ENCODE data around the gene ATP6V1B1. TPM values are rescaled to one million over a fixed set of nuclear protein-coding genes. Genes with fewer than 3 reads are reported as not detected.

ATP6V1B1 gene
- total RNA-seq, 3 donors from 2014 or later (not counting 1 experiment from before 2014, with no cell fraction given): not detected

GRCh38 chr2:70975237-70975636, 39.5 kb downstream of the ATP6V1B1 start:
- no peaks in the 10 kb centered on the region for H3K36me3 Mint-ChIP-seq
- H3K9me3 Mint-ChIP-seq: no peaks in the 10 kb centered on the region
- Histone ChIP-seq H3K4me1 (ENCODE audit: control insufficient read depth, insufficient read depth, low read length) (peaks cover 23% of the 10 kb centered on the region), H3K27me3 (ENCODE audit: control insufficient read depth, insufficient read depth, low read length) (no peaks in the 10 kb centered on the region), H3K27ac (ENCODE audit: low read length) (no peak overlapping the region), H3K4me3 (ENCODE audit: low read length) (no peak overlapping the region), H3K9me3 (ENCODE audit: control insufficient read depth, insufficient read depth, low read length) (no peaks in the 10 kb centered on the region), H3K36me3 (ENCODE audit: control insufficient read depth, insufficient read depth, low read length) (no peaks in the 10 kb centered on the region)
- intact Hi-C loops (cut with micrococcal nuclease): no loop called here
- peaks cover 13 to 21% of the 10 kb centered on the region in 2 donors for H3K27me3 Mint-ChIP-seq (ENCODE audit: low read depth in 2 of 2)
- TF ChIP-seq CTCF (IDR thresholded peaks at IDR 0.05): no peak
- peak overlapping the region in 1 of 2 donors; percentile 90 for H3K27ac Mint-ChIP-seq
- peaks cover 21 to 22% of the 10 kb centered on the region in 2 donors for H3K4me1 Mint-ChIP-seq
- H3K4me3 Mint-ChIP-seq: no peak overlapping the region
- 94% methylated on average over 2 of the region's 2 CpGs for WGBS (ENCODE audit: insufficient coverage)
- ATAC-seq (no peak), DNase-seq (peak in 1 of 2 donors; percentile 1)

- no peaks in the 10 kb centered on the region for H3K27me3 ChIP-seq (ENCODE audit: control insufficient read depth, insufficient read depth, low read length)
- peaks cover 23% of the 10 kb centered on the region for H3K4me1 ChIP-seq (ENCODE audit: control insufficient read depth, insufficient read depth, low read length)
- H3K4me3 ChIP-seq (ENCODE audit: low read length): peak overlapping the region; percentile 73
- H3K4me1 Mint-ChIP-seq: peaks cover 21 to 22% of the 10 kb centered on the region in 2 donors
- no peaks in the 10 kb centered on the region for H3K9me3 ChIP-seq (ENCODE audit: control insufficient read depth, insufficient read depth, low read length)
- peak overlapping the region; percentile 84 for H3K27ac ChIP-seq (ENCODE audit: low read length)
- H3K27ac Mint-ChIP-seq: peak overlapping the region; percentile 90 to 94
- DNase-seq: peak; percentile 20 to 56
- TF ChIP-seq CTCF (IDR thresholded peaks at IDR 0.05): peak; percentile 44
- no peaks in the 10 kb centered on the region for H3K36me3 Mint-ChIP-seq
- peak overlapping the region; percentile 92 for H3K4me3 Mint-ChIP-seq
- H3K36me3 ChIP-seq (ENCODE audit: control insufficient read depth, insufficient read depth, low read length): no peaks in the 10 kb centered on the region
- H3K9me3 Mint-ChIP-seq: no peaks in the 10 kb centered on the region
- ATAC-seq: peak in 1 of 3 donors; percentile 23
- intact Hi-C loops (cut with micrococcal nuclease): loop anchor here (1.0 to 2.0 kb wide), 2 partner anchors 17 to 91 kb away; partner anchors contain the start of genes NAGK and TEX261
- WGBS (ENCODE audit: insufficient coverage): 18% methylated on average over 9 of the region's 14 CpGs
- H3K27me3 Mint-ChIP-seq (ENCODE audit: low read depth in 2 of 2): peaks cover 0 to 4% of the 10 kb centered on the region in 2 donors
Observed at GRCh38 chr2:70977605-70978205, 42.0 kb downstream of the ATP6V1B1 start.

- Histone ChIP-seq H3K4me1 (ENCODE audit: control insufficient read depth, insufficient read depth, low read length) (peaks cover 23% of the 10 kb centered on the region), H3K9me3 (ENCODE audit: control insufficient read depth, insufficient read depth, low read length) (no peaks in the 10 kb centered on the region), H3K27ac (ENCODE audit: low read length) (peak within 1 kb of the TSS; percentile 84), H3K27me3 (ENCODE audit: control insufficient read depth, insufficient read depth, low read length) (no peaks in the 10 kb centered on the region), H3K4me3 (ENCODE audit: low read length) (peak within 1 kb of the TSS; percentile 73), H3K36me3 (ENCODE audit: control insufficient read depth, insufficient read depth, low read length) (no peaks in the 10 kb centered on the region)
- ATAC-seq: peak; percentile 14 to 42 (median 33)
- Mint-ChIP-seq H3K4me1 (peaks cover 21 to 22% of the 10 kb centered on the region in 2 donors), H3K27ac (peak within 1 kb of the TSS; percentile 90 to 94), H3K27me3 (ENCODE audit: low read depth in 2 of 2) (peaks cover 0 to 3% of the 10 kb centered on the region in 2 donors), H3K4me3 (peak within 1 kb of the TSS; percentile 92), H3K9me3 (no peaks in the 10 kb centered on the region), H3K36me3 (no peaks in the 10 kb centered on the region)
- 9% methylated on average over 67 of the region's 67 CpGs for WGBS (ENCODE audit: insufficient coverage)
- TF ChIP-seq CTCF (IDR thresholded peaks at IDR 0.05): no peak
- intact Hi-C loops (cut with micrococcal nuclease): no loop called here
- DNase-seq: peak; percentile 33 to 36
Observed at GRCh38 chr2:70978341-70979179, 42.9 kb downstream of the ATP6V1B1 start, which contains the start of gene ANKRD53. TSS of gene ANKRD53 (plus strand) at chr2:70978630. CDS start at chr2:70978646, 16 bp downstream.

Measured in natural killer cell (primary cell).